Activated CD8-positive, alpha-beta T cell treated with anti-CD3 and anti-CD28 coated beads, Interleukin-2, amount 10 ng/mL, durations not matched to agents 7 days and 5 days (primary cell): ENCODE data around the gene EMILIN2. TPM values are rescaled to one million over a fixed set of nuclear protein-coding genes. Genes with fewer than 3 reads are reported as not detected.
"Not testable (repeated sequence)": the region's sequence is repeated elsewhere in the genome, so short reads cannot be mapped to it uniquely, and the experiment has no call there.

Experiments used
- ATAC-seq: fragments of 150-1000 bp; cut with Tn5 transposase; one replicate; pipeline ENCODE4 v1.10.0; 2021; ENCODE audit warnings: moderate library complexity
- CTCF ChIA-PET: fragments of 350-600 bp; sonication (Branson Sonifier 250); formaldehyde crosslinking; loops from one replicate; lab custom pipeline; 2021; ENCODE audit warnings: antibody characterized with exemption; lab: Charles Lee
- POLR2A ChIA-PET: fragments of 350-600 bp; sonication (Branson Sonifier 250); formaldehyde crosslinking; loops from one replicate; lab custom pipeline; 2021; ENCODE audit warnings: antibody characterized with exemption; lab: Charles Lee
- DNase-seq: peaks from one replicate; pipeline ENCODE4 v3.0.0-alpha.2; 2020
- H3K27ac Mint-ChIP-seq: one replicate; pipeline ENCODE4 v1.8.0; 2021; ENCODE audit warnings: mild to moderate bottlenecking, mixed read lengths
- H3K27me3 Mint-ChIP-seq: one replicate; pipeline ENCODE4 v1.8.0; 2021; ENCODE audit warnings: low read depth, mixed read lengths
- H3K36me3 Mint-ChIP-seq: one replicate; pipeline ENCODE4 v1.8.0; 2021; ENCODE audit warnings: low read depth, mixed read lengths
- H3K4me1 Mint-ChIP-seq: one replicate; pipeline ENCODE4 v1.8.0; 2021; ENCODE audit warnings: low read depth, mixed read lengths
- H3K4me3 Mint-ChIP-seq: one replicate; pipeline ENCODE4 v1.8.0; 2021; ENCODE audit warnings: mild to moderate bottlenecking, mixed read lengths
- H3K9me3 Mint-ChIP-seq: one replicate; pipeline ENCODE4 v1.8.0; 2022; ENCODE audit warnings: mixed read lengths; ENCODE audit not compliant: insufficient read depth
- total RNA-seq, 2 experiments: library from RNA; stranded (reverse); gene quantifications; one replicate each; pipeline ENCODE4 v1.2.3, GENCODE V29; 2021

EMILIN2 gene
- total RNA-seq, 2 experiments from 2014 or later = 32.7 to 34.6 TPM

GRCh38 chr18:2823202-2823601 lies 23.6 kb upstream of the EMILIN2 start:
- Mint-ChIP-seq H3K36me3 (no peaks in the 10 kb centered on the region), H3K27me3 (peaks cover 3% of the 10 kb centered on the region), H3K27ac (no peak overlapping the region), H3K9me3 (peaks cover 8% of the 10 kb centered on the region), H3K4me1 (no peaks in the 10 kb centered on the region), H3K4me3 (no peak overlapping the region)
- ATAC-seq (no peak), DNase-seq (no peak)
- ChIA-PET POLR2A (no interaction called here), CTCF (no interaction called here)

GRCh38 chr18:2823966-2824365 lies 22.8 kb upstream of the EMILIN2 start:
- H3K9me3 Mint-ChIP-seq = peaks cover under 1% of the 10 kb centered on the region
- CTCF ChIA-PET = no interaction called here
- no peaks in the 10 kb centered on the region for H3K36me3 Mint-ChIP-seq
- POLR2A ChIA-PET = no interaction called here
- ATAC-seq (no peak), DNase-seq (no peak)
- H3K4me1 Mint-ChIP-seq = no peaks in the 10 kb centered on the region
- no peak overlapping the region for H3K27ac Mint-ChIP-seq
- no peak overlapping the region for H3K4me3 Mint-ChIP-seq
- peaks cover 3% of the 10 kb centered on the region for H3K27me3 Mint-ChIP-seq

DNA sequence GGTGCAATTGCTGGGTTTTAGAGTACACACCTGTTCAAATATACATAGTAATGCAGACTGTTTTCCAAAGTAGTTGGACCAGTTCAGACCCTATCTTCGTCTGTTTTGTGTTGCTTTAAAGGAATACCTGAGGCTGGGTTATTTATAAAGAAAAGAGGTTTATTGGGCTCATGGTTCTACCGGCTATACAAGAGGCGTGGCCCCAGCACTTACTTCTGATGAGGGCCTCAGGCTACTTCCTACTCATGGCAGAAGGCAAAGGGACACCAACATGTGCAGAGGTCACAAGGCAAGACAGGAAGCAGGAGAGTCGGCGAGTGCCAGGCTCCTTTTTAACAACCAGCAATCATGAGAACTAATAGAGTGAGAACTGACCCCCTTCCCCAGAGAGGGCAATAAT lies 21.9 kb upstream of the EMILIN2 start:
- ChIA-PET CTCF (no interaction called here), POLR2A (no interaction called here)
- peaks cover 3% of the 10 kb centered on the region for H3K27me3 Mint-ChIP-seq
- H3K9me3 Mint-ChIP-seq = no peaks in the 10 kb centered on the region
- H3K4me1 Mint-ChIP-seq = no peaks in the 10 kb centered on the region
- H3K27ac Mint-ChIP-seq = no peak overlapping the region
- ATAC-seq (no peak), DNase-seq (no peak)
- H3K36me3 Mint-ChIP-seq = no peaks in the 10 kb centered on the region
- no peak overlapping the region for H3K4me3 Mint-ChIP-seq

DNA sequence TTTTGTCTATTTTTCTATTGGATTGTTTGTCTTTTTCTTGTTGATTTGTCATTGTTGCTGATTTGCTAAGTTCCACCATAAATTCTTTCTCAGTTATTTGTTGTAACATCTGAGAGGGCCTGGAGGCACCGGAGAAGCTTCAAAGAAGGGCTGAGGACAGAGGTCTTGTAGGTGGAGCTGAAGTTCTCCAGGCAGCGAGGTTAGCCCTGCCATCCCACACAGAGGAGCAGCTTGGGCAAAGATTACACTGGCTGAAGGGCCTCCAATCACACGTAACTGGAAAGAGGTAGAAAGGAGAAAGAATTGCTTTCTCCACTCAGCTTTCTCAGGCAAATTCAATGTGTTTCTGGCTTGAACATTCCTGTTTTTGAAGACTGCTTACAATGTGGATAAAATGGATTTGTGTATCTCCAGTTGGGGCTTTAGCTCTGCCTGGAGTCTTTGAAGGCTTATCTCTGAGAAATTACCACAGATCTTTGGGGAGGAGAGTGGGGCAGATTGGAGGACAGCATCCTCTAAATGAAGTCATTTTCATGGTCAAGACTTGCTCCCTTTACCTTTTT lies 21.1 kb upstream of the EMILIN2 start:
- no peak for ATAC-seq

GRCh38 chr18:2826581-2826980 lies 20.2 kb upstream of the EMILIN2 start:
- peaks cover 9% of the 10 kb centered on the region for H3K27me3 Mint-ChIP-seq
- no peak for ATAC-seq
- no peaks in the 10 kb centered on the region for H3K36me3 Mint-ChIP-seq

More for the DNA sequence above, 21.1 kb upstream of the EMILIN2 start:
- POLR2A ChIA-PET = no interaction called here
- H3K27ac Mint-ChIP-seq = no peak overlapping the region
- H3K27me3 Mint-ChIP-seq = peaks cover 5% of the 10 kb centered on the region
- no peak overlapping the region for H3K4me3 Mint-ChIP-seq
- no peaks in the 10 kb centered on the region for H3K36me3 Mint-ChIP-seq
- no peaks in the 10 kb centered on the region for H3K9me3 Mint-ChIP-seq
- H3K4me1 Mint-ChIP-seq = no peaks in the 10 kb centered on the region
- CTCF ChIA-PET = no interaction called here
- no peak for DNase-seq

DNA sequence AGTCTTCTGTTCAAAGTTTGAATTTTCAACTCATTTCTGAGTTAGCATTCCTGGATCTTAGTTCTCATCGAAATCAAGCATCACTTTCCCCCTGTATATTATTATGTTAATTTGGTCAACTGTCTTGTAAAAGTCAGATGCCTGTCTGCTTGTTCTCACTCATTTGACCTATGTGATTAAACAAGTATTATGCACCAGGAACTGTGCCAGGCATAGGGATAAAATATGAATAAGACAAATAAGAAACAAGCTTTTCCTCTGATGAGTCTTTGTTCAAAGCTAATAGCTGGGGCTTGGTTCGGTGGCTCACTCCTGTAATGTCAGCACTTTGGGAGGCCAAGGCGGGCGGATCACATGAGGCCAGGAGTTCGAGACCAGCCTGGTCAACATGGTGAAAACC lies 19.7 kb upstream of the EMILIN2 start:
- Mint-ChIP-seq H3K9me3 (no peaks in the 10 kb centered on the region), H3K27me3 (peaks cover 9% of the 10 kb centered on the region), H3K36me3 (no peaks in the 10 kb centered on the region), H3K4me1 (no peaks in the 10 kb centered on the region), H3K27ac (no peak overlapping the region), H3K4me3 (no peak overlapping the region)
- no peak for ATAC-seq
- DNase-seq = no peak
- POLR2A ChIA-PET = no interaction called here
- CTCF ChIA-PET = no interaction called here

More at GRCh38 chr18:2826581-2826980, 20.2 kb upstream of the EMILIN2 start:
- POLR2A ChIA-PET = no interaction called here
- no peak for DNase-seq
- Mint-ChIP-seq H3K4me3 (no peak overlapping the region), H3K27ac (no peak overlapping the region), H3K9me3 (no peaks in the 10 kb centered on the region), H3K4me1 (no peaks in the 10 kb centered on the region)
- CTCF ChIA-PET = no interaction called here

GRCh38 chr18:2836118-2836517 lies 10.7 kb upstream of the EMILIN2 start:
- H3K36me3 Mint-ChIP-seq, H3K27me3 Mint-ChIP-seq, H3K4me1 Mint-ChIP-seq, CTCF ChIA-PET, ATAC-seq, DNase-seq, H3K27ac Mint-ChIP-seq, POLR2A ChIA-PET, H3K4me3 Mint-ChIP-seq: not testable (repeated sequence)
- H3K9me3 Mint-ChIP-seq = peaks cover 11% of the 10 kb centered on the region

DNA sequence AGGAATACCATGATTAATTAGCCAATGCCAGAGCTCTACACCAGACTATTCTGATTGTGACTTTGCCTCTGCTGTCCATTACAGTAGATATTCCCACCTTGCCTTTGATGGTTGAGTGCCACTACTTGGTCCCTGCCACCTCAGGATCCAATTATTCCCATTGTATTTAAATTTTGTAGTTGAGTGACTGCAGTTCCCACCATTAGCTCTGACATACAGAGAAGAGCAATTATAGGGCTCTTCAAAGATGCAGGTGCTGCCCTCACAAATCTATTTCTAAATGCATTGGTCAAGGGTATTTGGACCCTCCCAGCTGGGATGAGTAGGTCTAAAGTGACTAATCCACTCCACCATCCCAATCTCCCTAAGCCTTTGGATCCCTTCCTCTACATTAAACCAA lies 9.5 kb upstream of the EMILIN2 start:
- H3K27ac Mint-ChIP-seq, H3K4me3 Mint-ChIP-seq, CTCF ChIA-PET, H3K36me3 Mint-ChIP-seq, DNase-seq, H3K4me1 Mint-ChIP-seq, ATAC-seq, POLR2A ChIA-PET: not testable (repeated sequence)
- peaks cover 11% of the 10 kb centered on the region for H3K9me3 Mint-ChIP-seq
- peaks cover 12% of the 10 kb centered on the region for H3K27me3 Mint-ChIP-seq

DNA sequence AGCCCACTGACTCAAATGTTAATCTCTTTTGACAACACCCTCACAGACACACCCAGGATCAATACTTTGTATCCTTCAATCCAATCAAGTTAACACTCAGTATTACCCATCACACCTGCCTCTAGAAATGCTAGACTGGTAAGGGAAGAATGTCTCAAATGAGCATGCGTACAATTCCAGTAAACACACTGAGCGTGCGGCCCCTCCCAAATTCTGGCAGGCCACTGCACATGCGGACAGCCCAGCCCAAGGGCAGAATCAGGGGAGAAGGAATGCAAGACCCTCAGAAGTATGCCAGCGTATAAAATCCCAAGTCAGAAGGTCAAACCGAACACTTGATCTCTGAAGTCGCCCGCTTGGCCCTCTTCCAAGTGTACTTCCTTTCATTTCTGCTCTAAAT lies 7.6 kb upstream of the EMILIN2 start:
- peaks cover 20% of the 10 kb centered on the region for H3K27me3 Mint-ChIP-seq
- POLR2A ChIA-PET = no interaction called here
- ATAC-seq = no peak
- peaks cover 11% of the 10 kb centered on the region for H3K9me3 Mint-ChIP-seq
- H3K36me3 Mint-ChIP-seq = peaks cover 5% of the 10 kb centered on the region
- CTCF ChIA-PET = no interaction called here
- H3K27ac Mint-ChIP-seq = no peak overlapping the region
- H3K4me3 Mint-ChIP-seq = no peak overlapping the region
- no peak for DNase-seq
- H3K4me1 Mint-ChIP-seq = no peaks in the 10 kb centered on the region

- ChIA-PET CTCF (no interaction called here), POLR2A (no interaction called here)
- ATAC-seq (no peak), DNase-seq (no peak)
- Mint-ChIP-seq H3K4me1 (no peaks in the 10 kb centered on the region), H3K9me3 (peaks cover 11% of the 10 kb centered on the region), H3K4me3 (no peak overlapping the region), H3K27ac (no peak overlapping the region), H3K27me3 (peaks cover 28% of the 10 kb centered on the region), H3K36me3 (peaks cover 5% of the 10 kb centered on the region)
Observed at GRCh38 chr18:2840521-2840920, 6.3 kb upstream of the EMILIN2 start.

- peaks cover 40% of the 10 kb centered on the region for H3K27me3 Mint-ChIP-seq
- peaks cover 10% of the 10 kb centered on the region for H3K4me1 Mint-ChIP-seq
- no peak for DNase-seq
- H3K36me3 Mint-ChIP-seq = no peaks in the 10 kb centered on the region
- H3K27ac Mint-ChIP-seq = no peak overlapping the region
- ChIA-PET POLR2A (no interaction called here), CTCF (no interaction called here)
- no peak for ATAC-seq
- H3K4me3 Mint-ChIP-seq = no peak overlapping the region
- peaks cover 4% of the 10 kb centered on the region for H3K9me3 Mint-ChIP-seq
Observed at GRCh38 chr18:2843146-2843545, 3.7 kb upstream of the EMILIN2 start.

GRCh38 chr18:2845172-2845571 lies 1.6 kb upstream of the EMILIN2 start:
- Mint-ChIP-seq H3K27me3 (peaks cover 49% of the 10 kb centered on the region), H3K4me3 (no peak overlapping the region), H3K9me3 (no peaks in the 10 kb centered on the region), H3K4me1 (peaks cover 15% of the 10 kb centered on the region), H3K27ac (no peak overlapping the region), H3K36me3 (no peaks in the 10 kb centered on the region)
- POLR2A ChIA-PET = no interaction called here
- no peak for DNase-seq
- no peak for ATAC-seq
- CTCF ChIA-PET = interaction anchor here (1.2 kb wide), 1 partner anchor 38 kb away, joined by 3 read pairs; no protein-coding TSS in a partner anchor
